GM12878 (cell line): Measurements from ENCODE around the gene UBA6.

Source experiments
- YY1 ChIP-seq: IDR thresholded peaks from 2 replicates; pipeline ENCODE4 v1.6.1; 2011; ENCODE audit warnings: low read depth, mild to moderate bottlenecking, low read length
- TF ChIP-seq, protein P1 (sequence below): fragments of 450-650 bp; IDR thresholded peaks from 2 replicates; pipeline ENCODE4 v1.6.1; 2018; ENCODE audit warnings: borderline replicate concordance, mild to moderate bottlenecking; ENCODE audit not compliant: partially characterized antibody

GRCh38 chr4:67682266-67682665, 18.7 kb downstream of the UBA6 start:
- TF ChIP-seq, protein P1, sequence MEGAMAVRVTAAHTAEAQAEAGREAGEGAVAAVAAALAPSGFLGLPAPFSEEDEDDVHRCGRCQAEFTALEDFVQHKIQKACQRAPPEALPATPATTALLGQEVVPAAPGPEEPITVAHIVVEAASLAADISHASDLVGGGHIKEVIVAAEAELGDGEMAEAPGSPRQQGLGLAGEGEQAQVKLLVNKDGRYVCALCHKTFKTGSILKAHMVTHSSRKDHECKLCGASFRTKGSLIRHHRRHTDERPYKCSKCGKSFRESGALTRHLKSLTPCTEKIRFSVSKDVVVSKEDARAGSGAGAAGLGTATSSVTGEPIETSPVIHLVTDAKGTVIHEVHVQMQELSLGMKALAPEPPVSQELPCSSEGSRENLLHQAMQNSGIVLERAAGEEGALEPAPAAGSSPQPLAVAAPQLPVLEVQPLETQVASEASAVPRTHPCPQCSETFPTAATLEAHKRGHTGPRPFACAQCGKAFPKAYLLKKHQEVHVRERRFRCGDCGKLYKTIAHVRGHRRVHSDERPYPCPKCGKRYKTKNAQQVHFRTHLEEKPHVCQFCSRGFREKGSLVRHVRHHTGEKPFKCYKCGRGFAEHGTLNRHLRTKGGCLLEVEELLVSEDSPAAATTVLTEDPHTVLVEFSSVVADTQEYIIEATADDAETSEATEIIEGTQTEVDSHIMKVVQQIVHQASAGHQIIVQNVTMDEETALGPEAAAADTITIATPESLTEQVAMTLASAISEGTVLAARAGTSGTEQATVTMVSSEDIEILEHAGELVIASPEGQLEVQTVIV = no peak
- TF ChIP-seq YY1 = no peak
